ENCODE data around the gene PRR5. TPM values are rescaled to one million over a fixed set of nuclear protein-coding genes. Genes with fewer than 3 reads are reported as not detected.
A peak's percentile ranks its signal among the peaks of the same experiment; 100 is the strongest.

Gene PRR5
- total RNA-seq, 1 experiment from 2014 or later: 24.0 TPM

DNA sequence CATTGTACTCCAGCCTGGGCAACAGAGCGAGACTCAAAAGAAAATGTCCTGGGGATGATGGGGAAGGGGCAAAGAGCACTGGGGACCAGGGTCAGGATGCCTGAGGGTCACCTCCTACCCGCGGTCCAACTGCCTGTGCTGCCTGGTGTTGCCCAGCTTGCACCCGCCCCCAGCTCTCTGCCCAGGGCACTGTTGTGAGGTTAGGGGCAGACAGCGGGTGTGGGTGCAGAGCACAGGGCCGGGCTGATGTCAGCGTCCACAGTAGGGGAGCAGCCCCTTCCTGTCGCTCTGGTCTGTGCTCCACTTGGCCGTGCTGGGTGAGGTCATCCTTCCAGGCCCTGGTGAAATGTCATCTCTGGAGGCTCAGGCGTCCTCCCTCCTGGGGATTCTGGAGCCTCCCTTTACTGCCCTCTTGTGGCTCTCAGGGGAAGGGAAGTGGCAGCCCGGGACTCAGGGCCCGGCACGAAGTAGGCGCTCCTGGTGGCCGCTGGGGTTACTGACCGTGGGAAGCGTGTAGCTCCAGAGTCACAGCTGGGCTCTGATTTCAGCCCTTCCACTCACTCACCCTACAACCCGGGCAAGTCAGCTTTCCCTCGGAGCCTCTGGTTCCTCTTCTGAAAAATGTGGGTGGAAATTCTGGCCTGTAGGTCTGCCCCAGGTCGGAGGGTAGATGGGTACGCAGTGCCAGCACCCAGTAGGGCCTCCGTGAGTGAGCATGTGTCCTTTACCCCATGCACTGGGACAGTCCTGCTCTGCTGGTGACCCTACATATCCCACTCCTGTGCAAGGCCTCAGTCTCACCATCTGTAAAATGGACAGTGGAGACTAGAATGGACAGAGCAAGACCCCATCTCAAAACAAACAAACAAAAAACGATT, 17.3 kb upstream of the PRR5 start:
- peak; percentile 91 for DNase-seq

DNA sequence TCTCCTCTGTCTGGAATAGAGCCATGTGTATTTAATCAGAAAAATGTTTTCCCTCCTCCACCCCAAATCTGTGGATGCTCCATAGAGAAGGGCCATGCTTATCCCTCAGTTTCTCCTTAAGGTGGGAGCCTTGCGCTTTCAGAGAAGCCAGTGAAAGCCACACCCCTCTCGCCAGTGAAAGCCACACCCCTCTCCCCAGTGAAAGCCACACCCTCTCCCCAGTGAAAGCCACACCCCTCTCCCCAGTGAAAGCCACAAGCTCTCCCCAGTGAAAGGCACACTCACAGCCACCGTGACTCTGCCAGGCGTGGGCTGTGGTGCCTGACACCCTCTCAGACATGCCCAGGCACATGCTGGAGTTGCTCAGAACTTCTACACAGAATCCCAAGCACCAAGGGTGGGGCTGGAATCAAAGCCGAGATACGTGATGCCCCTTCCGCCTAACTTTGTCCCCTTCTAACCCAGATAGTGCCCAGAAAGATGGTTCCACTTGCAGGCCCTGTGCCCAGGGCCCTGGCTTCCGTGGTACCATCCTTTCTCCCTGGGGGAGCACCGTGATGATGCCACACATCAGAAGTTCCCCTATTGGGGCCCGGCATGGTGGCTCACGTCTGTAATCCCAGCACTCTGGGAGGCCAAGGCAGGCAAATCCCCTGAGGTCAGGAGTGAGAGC, 16.5 kb upstream of the PRR5 start:
- H3K9me3 ChIP-seq: no peaks in the 10 kb centered on the region
- H3K36me3 ChIP-seq: no peaks in the 10 kb centered on the region
- no peak for DNase-seq
- H3K27me3 ChIP-seq: no peaks in the 10 kb centered on the region
- H3K4me3 ChIP-seq: no peak overlapping the region

More for the DNA sequence above, 17.3 kb upstream of the PRR5 start:
- no peaks in the 10 kb centered on the region for H3K36me3 ChIP-seq
- H3K4me3 ChIP-seq: no peak overlapping the region
- H3K9me3 ChIP-seq: no peaks in the 10 kb centered on the region
- H3K27me3 ChIP-seq: no peaks in the 10 kb centered on the region

DNA sequence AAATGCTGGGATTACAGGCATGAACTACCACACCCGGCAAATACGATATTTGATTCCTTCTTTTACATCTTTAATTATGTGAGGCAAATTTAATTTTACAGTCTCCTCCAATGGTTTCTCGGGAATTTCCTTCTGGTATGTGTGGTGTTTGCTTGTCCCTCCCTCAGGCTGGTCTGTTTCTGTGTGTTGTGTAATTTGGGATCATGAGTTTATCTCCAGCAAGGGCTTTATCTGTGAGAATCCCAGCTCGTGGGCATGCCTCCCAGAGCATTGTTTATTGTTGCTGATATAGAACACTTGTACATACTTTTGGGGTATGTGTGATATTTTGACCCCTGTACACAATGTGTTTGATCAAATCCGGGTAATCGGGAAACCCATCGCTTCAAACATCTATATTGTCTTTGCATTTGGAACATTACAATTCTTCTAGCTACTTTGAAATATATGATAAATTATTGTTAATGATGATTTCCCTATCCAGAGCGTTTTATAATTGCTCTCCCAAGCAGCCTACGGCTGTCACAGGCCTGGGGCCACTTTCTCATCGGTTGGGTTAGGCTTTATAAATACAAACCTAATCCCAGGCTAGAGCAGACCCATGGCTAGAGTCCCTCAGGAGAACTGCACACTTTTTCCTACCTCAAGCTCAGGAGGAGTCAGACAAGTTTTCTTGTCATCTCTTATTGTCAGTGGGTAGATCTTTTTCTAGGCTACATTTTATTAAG, 15.0 kb upstream of the PRR5 start:
- Histone ChIP-seq H3K4me3 (no peak overlapping the region), H3K27me3 (no peaks in the 10 kb centered on the region), H3K36me3 (no peaks in the 10 kb centered on the region), H3K9me3 (no peaks in the 10 kb centered on the region)
- no peak for DNase-seq

DNA sequence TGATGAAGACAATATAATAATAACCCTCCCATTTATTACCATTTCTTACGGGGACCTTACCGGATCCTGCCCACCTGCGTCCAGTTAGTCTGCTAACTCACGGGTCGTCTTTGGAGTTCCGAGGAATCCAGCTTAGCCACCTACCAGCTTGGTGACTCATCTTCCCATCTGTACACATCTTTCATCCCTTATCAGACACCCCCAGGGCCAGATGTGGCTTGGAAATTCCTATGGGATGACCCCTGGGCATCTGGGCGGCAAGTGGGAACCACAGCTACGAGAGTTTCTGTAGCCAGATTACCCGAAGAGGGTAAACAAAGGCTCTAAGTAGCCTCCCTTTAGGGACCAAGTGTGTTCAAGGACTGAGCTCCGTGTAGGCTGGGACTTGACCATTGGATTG, 12.8 kb upstream of the PRR5 start:
- H3K27me3 ChIP-seq: no peaks in the 10 kb centered on the region
- no peaks in the 10 kb centered on the region for H3K36me3 ChIP-seq
- no peaks in the 10 kb centered on the region for H3K9me3 ChIP-seq
- no peak for DNase-seq
- no peak overlapping the region for H3K4me3 ChIP-seq

DNA sequence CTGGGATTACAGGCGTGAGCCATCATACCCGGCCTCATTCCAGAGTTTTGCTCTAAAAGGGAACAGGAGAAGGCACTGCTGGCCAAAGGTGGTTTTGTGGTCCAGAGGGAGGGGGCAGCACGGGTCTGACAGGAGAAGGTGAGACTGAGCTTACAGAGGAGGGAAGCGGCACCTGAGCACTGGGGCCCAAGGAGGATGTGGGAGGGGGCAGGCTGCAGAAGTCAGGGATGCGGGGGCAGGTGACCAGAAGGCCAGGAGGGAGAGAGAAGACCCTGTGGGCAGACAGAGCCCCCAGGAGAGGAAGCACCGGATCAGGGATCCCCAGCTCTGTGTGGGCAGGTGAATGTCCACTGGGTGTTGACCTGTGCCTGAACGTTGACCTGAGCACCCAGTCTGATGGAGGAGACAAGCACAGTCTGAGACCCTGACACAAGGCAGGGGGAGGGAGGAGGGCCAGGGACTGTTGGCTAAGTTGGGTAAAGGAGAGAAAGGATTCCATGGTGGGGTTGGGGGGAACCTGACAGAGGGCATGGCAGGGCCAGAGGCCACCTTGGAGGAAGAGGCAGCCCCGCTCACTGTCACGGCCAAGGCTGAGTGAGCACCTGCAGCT, 12.0 kb upstream of the PRR5 start:
- no peaks in the 10 kb centered on the region for H3K9me3 ChIP-seq
- H3K36me3 ChIP-seq: no peaks in the 10 kb centered on the region
- no peaks in the 10 kb centered on the region for H3K27me3 ChIP-seq
- H3K4me3 ChIP-seq: no peak overlapping the region
- no peak for DNase-seq

DNA sequence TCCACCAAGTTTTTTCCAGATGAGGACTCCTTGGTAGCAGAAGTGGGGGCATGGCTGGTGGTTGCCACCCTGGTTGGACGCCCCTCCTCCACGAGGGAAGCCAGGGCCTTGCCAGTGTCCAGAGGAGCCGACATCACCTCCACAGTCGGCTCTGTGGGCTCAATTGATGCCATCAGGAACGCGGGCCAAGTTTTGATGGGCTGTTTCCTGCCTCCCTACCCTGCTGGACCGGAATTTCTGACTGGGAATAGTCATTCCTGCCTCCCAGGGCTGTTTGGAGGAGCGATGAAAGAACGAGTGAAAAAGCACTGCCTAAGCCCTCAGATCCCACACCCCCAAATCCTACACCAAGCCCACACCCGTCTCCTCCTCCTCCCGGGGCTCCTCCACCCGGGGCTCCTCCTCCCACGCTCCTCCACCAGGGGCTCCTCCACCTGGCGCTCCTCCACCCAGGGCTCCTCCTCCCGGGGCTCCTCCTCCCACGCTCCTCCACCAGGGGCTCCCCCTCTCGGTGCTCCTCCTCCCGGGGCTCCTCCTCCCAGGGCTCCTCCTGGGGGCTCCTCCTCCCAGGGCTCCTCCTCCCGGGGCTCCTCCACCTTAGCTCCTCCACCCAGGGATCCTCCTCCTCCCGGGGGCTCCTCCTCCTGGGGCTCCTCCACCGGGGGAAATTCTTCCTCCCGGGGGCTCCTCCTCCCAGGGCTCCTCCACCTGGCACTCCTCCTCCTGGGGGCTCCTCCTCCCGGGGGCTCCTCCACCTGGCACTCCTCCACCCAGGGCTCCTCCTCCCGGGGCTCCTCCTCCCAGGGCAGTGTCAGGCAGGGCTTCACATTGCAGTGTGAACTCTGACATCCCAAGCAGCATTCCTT, 10.0 kb upstream of the PRR5 start:
- DNase-seq: peak; percentile 41
- Histone ChIP-seq H3K4me3 (no peak overlapping the region), H3K9me3 (no peaks in the 10 kb centered on the region), H3K27me3 (no peaks in the 10 kb centered on the region), H3K36me3 (no peaks in the 10 kb centered on the region)

DNA sequence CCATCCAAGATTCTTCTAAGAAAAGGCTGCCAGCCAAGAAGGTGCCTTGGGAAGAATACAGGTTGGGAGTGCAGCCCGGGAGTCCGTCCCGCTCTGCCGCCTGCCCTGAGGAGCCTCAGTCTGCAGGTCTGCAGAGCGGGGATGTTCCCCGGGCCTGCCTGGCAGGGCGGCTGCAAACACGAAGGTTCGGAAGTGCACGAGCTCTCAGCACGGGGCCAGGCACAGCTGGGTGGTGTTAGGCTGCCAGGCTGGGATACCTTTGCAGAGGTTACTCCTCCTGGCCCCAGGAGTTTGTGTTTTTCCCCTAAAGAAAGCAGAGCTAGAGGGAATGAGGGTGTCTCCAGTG, 9.4 kb upstream of the PRR5 start:
- H3K9me3 ChIP-seq: no peaks in the 10 kb centered on the region
- no peak for DNase-seq
- H3K36me3 ChIP-seq: no peaks in the 10 kb centered on the region
- H3K27me3 ChIP-seq: no peaks in the 10 kb centered on the region
- no peak overlapping the region for H3K4me3 ChIP-seq

DNA sequence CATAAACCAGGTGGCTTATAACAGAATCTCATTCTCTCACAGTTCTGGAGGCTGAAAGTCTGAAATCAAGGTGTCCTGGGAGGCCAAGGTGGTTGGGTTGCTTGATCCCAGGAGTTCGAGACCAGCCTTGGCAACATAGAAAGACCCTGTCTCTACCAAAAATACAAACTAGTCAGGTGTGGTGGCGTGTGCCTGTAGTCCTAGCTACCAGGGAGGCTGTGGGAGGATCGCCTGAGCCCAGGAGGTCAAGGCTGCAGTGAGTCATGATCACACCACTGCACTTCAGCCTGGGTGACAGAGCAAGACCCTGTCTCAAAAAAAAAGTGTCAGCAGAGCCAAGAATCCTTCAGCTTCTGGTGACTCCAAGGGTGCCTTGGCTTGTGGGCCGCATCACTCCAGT, 8.9 kb upstream of the PRR5 start:
- no peak for DNase-seq
- no peaks in the 10 kb centered on the region for H3K36me3 ChIP-seq

DNA sequence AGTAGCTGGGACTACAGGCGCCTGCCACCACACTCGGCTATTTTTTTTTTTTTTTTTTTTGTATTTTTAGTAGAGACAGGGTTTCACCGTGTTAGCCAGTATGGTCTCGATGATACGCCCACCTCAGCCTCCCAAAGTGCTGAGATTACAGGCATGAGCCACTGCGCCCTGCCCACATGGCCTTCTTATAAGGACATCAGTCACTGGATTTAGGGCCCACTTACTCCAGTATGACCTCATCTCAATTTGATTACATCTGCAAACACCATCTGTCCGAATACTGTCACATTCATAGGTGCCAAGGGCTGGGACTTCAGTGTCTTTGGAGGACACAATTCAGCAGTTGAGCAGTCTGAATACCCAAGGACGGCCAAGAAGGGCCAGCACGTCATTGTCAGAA, 8.2 kb upstream of the PRR5 start:
- no peak overlapping the region for H3K4me3 ChIP-seq
- H3K27me3 ChIP-seq: no peaks in the 10 kb centered on the region
- H3K36me3 ChIP-seq: no peaks in the 10 kb centered on the region
- no peak for DNase-seq
- H3K9me3 ChIP-seq: no peaks in the 10 kb centered on the region

More for the DNA sequence above, 8.9 kb upstream of the PRR5 start:
- Histone ChIP-seq H3K9me3 (no peaks in the 10 kb centered on the region), H3K27me3 (no peaks in the 10 kb centered on the region), H3K4me3 (no peak overlapping the region)

DNA sequence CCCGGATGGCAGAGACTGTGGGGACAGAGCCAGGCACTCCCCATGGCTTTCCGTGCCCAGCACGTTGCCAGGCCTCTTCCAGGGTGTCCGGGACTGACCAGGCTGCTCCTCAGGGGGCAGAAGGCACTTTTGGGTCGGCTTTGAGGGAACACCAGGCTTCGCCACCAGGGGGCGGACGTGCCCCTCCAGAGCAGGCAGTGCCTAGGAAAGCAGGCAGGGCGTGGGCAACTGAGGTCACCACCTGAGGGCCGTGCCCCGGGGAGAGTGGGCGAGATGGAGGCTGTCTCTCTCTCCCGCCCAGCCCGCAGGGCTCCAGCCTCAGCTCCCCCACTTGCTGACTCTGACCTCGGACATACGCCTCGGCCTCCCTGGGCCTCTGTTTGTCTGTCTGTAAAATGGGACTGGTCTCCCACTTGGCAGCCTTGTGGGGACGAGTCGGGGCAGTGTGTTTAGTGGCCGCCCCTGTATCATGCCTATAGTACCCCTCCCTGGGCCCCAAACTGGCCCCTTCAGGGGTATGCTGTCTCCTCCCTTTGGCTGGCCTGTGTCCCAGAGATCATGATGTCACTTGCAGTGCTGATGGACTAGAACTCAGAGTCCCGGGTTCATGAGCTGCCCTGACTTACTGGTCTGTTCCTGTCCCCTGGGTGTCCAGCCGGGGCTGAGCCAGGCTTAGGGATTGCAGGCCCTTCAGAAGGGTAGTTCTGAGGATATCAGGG, 4.4 kb upstream of the PRR5 start:
- H3K27me3 ChIP-seq: no peaks in the 10 kb centered on the region
- no peaks in the 10 kb centered on the region for H3K36me3 ChIP-seq
- H3K9me3 ChIP-seq: no peaks in the 10 kb centered on the region
- DNase-seq: peak; percentile 84
- H3K4me3 ChIP-seq: no peak overlapping the region

DNA sequence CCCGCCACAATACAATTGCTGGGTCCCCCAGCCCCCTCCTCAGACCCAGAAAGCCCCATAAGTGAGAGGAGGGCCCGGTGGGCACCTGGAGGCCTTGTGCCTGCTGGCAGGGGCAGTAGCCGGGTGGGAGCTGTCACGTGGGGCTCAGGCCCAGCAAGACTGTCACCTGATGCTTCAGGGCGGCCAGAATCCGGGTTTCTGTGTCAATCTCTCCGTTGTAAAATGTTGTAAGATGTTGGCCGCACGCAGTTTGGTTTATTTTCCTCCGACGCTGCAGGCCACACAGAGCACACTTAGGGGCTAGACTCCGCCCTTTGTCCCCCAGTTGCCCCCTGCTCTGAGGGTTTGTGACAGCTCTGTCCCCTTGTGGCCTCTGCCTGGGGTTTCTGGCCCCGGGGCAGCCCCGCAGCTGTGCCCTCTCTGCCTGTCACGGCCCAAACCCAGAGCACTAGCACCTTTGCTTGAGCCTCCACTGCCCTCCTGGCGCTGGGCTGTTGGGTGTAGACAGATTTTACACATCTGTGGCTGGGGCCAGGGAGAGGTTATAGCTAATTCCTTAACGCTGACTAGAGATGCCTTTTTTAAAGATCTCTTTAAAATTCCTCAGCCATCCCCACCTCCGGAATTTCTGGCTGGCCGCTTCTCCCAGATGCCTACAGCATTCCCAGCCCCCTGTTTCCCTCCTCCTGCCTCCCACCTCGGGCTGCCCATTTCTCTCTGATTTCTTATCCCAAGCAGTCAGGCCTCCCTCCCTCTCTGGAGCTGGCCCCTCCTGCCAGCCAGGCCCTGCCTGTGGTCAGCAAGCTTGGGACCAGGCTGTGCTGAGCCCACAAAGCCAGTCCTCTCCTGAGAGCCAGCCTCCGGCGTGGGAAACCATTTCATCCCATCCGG, 3.2 kb upstream of the PRR5 start:
- no peak overlapping the region for H3K4me3 ChIP-seq
- H3K36me3 ChIP-seq: 0 out of 2 replicates have a peak, but pooled peaks cover 3% of the 10 kb centered on the region
- no peaks in the 10 kb centered on the region for H3K27me3 ChIP-seq

DNA sequence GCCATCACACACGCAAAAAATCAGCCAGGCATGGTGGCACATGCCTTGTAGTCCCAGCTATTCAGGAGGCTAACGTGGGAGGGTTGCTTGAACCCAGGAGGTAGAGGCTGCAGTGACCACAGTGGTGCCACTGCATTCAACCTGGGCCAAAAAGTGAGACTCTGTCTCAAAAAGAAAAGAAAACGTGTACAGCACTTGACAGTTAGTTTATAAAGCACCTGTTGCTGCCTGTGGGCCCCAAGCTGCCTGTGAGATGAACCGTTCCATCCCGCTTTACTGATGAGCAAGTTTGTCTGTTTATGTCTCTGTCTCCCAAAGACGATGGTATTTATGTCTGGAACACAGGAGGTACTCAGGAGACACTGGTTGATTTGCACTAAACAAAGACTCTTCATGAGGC, 1.5 kb upstream of the PRR5 start:
- H3K27me3 ChIP-seq: no peaks in the 10 kb centered on the region
- no peak for DNase-seq
- H3K4me3 ChIP-seq: no peak overlapping the region
- H3K9me3 ChIP-seq: no peaks in the 10 kb centered on the region
- peaks cover 3% of the 10 kb centered on the region; the same call in 1 of the 2 replicates for H3K36me3 ChIP-seq

More for the DNA sequence above, 3.2 kb upstream of the PRR5 start:
- peak; percentile 89 for DNase-seq
- H3K9me3 ChIP-seq: no peaks in the 10 kb centered on the region

DNA sequence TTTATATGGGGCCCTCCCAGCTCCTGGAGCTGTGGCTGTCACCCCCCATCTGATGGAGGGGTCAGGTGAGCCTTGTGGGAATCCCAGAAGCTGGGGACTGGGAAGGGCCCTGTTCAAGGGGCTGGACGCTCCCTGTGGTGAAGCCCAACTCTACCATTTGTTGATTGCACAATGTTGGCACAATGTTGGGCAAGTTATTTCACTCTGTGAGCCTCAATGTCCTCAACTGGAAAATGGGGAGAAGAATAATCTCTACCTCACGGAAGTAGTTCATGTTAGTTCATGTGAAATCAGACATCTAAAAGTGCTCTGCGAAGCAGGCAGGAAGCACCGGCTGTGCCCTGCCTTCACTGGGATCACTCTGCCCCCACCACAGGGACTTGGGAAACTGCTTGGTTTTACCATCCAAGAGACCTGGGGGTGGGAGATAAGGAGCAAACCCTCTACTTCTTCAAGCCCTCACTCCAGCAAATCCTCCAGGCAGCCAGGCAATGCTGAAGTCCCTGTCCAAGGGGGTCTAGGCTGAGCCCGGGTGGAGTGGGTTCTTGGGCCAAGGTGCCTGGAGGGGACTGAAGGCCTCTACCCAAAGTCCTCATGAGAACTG, 715 bp upstream of the PRR5 start:
- peaks cover 3% of the 10 kb centered on the region; the same call in 1 of the 2 replicates for H3K36me3 ChIP-seq
- peak overlapping the region; percentile 24 for H3K4me3 ChIP-seq
- no peaks in the 10 kb centered on the region for H3K9me3 ChIP-seq
- DNase-seq: no peak
- H3K27me3 ChIP-seq: no peaks in the 10 kb centered on the region

DNA sequence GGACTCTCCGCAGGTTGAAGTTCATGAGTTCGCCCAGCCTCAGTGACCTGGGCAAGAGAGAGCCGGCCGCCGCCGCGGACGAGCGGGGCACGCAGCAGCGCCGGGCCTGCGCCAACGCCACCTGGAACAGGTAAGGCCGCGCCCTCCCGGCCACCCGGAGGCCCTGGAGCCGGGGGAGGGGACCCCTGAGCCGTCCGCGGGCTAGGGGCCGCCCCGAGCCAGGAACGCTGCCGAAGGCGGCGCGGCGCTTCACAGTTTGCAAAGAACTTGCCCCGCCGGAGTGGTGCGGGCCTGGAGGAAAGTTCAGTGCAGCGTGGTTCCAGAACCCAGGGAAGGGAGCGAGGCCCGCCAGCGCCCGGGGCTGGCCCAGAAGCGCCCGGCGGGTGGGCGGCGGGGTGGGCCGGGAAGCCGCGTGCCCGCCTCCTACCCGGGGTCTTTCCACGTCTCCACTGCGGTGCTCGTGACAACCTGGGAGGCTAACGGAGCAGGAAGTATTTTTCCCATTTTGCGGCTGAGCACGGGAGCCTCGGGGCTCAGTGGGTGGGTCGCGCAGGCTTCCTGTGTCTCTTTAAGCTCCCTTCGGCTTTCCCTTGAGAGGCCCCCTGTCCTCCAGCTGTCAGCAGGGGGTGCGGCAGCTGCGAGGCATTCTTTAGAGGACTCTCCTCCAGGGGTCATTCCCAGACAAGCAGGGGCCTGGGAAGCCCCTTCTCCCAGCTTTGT, 635 bp downstream of the PRR5 start:
- peak overlapping the region; percentile 63 for H3K4me3 ChIP-seq
- no peaks in the 10 kb centered on the region for H3K9me3 ChIP-seq
- peak; percentile 35 for DNase-seq
- H3K36me3 ChIP-seq: peaks cover 3% of the 10 kb centered on the region; the same call in 1 of the 2 replicates
- H3K27me3 ChIP-seq: no peaks in the 10 kb centered on the region

Data from MG63 (cell line).